Cerebellar cortex (tissue), 1 donor: ENCODE measurements around the gene TJP1.
A peak's percentile ranks its signal among the peaks of the same experiment; 100 is the strongest.
"Not testable (repeated sequence)": the region's sequence is repeated elsewhere in the genome, so short reads cannot be mapped to it uniquely, and the experiment has no call there.

Experiments
- DNase-seq: peaks from one replicate; pipeline ENCODE4 v3.0.0-alpha.2; 2015; ENCODE audit warnings: low spot score

The TJP1 gene

DNA sequence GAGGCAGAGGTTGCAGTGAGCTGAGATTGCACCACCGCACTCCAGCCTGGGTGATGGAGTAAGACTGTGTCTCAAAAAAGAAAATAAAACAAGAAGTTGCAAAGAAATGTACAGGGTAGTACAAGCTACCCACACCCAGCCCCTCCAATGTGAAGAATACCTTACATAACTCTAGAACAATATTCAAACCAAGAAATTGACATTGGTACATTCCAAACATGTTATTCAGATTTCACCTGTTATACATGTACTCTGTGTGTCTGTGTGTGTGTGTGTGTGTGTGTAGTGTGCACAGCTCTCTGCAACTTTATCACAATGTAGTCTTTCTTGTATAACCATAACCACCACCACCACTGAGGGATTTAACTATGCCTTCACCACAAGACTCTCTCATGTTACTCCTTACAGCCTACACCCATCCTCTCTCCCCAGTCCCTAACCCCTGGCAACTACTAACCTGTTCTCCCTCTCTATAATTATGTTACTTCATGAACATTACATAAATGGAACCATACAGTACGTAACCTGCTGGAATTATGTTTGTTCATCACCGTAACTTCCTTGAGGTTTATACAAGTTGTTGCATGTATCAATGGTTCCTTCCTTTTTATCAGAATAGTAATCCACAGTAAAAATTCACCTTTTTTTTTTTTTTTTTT lies 16.2 kb upstream of the TJP1 start:
- DNase-seq: no peak

- no peak for DNase-seq
These were observed 13.0 kb upstream of the TJP1 start for GRCh38 chr15:29835301-29835700.

DNA sequence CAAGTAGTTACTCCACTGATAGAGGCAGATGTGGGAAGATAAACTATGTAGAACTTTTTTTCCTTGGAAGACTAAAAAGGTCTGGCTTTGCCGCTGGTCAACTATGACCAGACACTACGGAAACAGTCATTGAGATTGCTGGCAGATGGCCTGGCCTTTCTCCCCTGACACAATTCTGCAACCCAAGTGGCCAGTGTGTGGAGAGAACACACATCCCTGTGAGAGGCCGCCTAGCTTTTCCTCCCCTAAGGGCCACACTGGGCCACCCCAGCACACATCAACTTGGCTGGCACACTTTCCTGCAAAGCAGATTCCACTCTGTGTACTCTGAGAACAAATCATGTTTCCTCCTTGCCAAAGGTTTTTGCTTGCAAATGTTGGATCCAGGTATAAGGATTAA lies 10.4 kb upstream of the TJP1 start:
- no peak for DNase-seq

GRCh38 chr15:29826908-29827820 lies 4.9 kb upstream of the TJP1 start:
- no peak for DNase-seq

GRCh38 chr15:29825227-29825626 lies 3.0 kb upstream of the TJP1 start:
- no peak for DNase-seq

GRCh38 chr15:29822684-29823459 lies 604 bp upstream of the TJP1 start:
- no peak for DNase-seq

DNA sequence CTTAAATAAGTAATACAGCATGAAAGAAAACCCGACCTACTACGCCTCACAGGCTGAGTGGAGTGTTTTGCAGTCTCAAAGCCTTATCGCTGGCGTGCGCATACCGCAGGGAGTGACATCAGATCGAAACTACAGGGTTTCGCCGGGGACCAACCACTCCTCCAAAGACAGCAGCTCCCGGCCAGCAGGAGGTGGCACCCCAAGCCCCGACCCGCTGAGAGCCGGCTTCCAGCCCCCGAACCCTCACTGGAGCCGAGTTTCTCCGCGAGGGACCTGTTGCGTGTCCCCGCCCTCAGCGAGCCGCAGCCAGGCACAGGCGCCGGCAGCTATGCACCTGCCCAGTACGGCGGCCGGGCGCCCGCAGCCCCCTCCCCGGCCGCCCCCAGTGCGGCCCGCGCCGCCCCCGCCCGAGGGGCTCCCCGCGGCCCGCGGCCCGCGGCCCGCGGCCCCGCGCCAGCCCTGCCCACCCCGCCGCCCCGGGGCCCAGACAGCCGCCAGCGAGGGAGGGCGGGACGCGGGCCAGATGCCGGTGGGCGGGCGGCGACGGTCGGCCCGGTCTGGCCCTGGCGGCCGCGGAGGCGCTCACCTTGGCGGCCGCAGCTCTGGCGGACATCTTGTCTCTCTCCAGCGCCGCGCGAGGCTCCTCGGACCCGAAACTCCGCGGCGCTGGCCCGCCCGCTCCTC lies 710 bp downstream of the TJP1 start:
- DNase-seq: peak; percentile 34

DNA sequence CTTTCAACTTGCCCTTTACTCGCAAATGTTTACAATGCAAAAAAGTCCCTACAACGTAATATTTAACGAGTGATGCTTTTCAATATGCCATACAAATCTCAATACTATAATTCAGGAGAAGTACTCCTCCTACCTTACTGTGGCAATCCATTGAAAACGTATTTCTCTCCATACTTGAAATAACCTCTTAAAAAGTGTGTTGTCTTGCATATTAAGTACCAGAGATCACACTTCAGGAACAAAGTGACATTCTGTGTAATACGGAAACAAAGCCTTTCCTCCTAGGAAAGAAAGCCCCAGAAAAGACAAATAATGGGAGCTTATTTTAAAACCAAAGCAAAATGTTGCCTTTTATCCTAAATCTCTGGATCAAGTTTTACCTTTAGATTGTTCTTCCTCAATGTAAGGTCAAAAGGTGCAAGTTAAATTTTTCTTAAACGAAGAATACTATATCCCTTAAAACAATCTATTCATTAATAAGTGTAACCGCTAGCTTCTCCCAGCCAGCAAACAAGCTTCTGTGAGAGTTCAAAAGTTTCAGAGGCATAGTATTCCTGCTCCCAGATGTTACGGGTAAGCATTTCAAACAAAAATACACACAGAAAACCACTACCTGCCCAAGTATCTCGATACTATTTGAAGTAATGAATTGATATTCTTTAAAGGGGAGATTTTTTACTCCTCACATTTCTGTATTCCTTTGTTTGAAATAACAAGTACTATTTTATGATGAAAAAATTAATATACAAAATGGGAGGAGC lies 1.7 kb downstream of the TJP1 start:
- DNase-seq: no peak

DNA sequence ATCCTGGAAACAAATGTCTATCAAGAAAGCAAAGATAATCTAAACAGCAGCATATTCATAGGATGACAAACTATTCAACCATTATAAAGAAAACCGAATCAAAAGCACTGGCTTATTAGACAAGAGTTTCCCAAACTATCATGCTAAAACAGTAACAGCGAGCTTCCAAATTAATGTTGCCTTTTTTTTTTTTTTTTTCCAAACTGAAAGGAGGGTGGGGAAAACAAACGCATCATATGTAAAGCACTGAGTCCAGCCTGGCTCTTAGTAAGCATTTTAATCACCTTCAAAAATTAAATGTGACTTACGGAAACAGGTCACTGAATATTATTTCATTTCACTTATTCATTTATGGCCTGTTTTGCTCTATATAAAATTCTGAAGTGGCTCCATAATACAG lies 2.3 kb downstream of the TJP1 start:
- no peak for DNase-seq

DNA sequence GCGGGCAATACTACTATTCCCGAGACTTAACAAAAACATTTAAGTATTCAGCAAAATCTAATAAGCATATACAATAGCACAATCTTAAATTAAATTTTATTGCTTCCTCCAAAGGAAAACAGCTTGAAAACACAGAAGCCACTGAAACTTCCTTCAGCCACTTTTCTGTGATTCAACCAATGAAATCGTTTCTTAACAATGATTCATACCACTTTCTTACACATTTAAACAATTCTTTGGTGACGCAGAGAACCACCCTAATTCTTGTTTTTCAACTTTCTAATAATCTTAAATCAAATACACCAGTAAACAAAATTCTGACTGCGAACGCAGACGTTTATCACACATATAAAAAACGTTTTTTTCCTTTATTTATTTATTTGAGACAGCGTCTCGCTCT lies 4.1 kb downstream of the TJP1 start:
- no peak for DNase-seq

GRCh38 chr15:29817455-29817854 lies 4.8 kb downstream of the TJP1 start:
- DNase-seq: not testable (repeated sequence)

DNA sequence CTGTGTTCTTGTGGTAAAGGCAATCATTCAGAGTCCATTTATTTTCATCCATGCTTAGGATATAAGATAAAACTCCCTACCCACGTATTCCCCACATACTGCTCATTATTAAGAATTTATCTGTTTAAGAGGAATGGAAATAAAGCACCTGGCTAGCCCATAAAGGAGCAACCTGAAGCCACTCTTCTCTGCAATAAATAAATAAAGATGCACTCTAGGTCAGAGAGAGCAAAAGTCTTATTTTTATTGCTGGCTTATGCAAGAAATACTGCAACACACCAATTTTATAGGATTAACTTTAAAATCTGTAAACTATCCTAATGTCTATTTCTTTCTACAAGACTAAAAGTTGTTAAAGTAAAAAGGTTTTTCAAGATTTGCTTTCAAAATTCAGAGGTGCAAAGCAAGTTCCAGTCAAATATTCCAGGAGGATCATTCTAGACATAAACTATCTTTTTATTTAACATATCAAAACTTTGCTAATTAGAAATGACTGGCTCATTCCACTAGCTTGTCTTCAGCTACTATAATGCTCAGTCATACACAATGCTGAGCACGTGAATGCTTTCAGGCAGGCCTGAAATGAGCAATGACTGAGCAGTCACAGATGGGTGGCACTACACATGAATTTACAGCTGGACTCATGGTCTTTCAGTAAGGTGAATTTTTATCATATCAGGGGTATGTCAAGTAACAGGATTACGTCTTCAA lies 7.1 kb downstream of the TJP1 start:
- no peak for DNase-seq

DNA sequence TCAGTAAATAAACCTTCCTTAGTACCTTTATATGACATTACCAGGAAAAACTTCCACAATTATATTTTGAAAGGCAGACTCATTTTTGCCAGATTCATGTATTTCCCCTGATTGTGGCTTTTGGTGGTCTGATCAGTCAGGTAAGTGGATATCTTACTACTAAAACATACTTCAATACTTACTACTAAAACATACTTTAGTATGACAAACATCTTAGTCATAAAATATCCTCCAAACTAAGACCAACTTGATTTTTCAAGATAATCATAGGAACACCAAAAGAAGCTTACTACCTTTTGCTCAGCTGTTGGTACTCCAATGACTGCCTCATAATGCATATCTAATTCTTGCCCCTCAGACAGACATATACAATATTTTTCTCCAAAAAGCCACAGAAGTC lies 9.3 kb downstream of the TJP1 start:
- DNase-seq: no peak

DNA sequence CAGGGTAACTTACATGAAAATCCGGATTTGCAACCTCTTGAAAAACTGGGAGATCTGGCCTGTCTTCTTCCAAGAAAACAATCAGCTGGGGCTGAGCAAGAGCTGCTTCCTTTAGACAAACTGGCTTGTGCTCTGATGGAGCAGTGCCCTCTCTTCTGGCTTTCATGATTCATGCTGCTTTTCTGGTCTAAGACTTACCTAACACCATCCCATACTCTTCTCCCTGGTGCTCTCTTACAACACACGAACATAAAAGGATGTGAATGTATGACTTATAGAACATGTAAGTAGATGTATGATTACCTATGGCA lies 9.9 kb downstream of the TJP1 start:
- DNase-seq: no peak

GRCh38 chr15:29811691-29812383 lies 10.4 kb downstream of the TJP1 start:
- DNase-seq: no peak

DNA sequence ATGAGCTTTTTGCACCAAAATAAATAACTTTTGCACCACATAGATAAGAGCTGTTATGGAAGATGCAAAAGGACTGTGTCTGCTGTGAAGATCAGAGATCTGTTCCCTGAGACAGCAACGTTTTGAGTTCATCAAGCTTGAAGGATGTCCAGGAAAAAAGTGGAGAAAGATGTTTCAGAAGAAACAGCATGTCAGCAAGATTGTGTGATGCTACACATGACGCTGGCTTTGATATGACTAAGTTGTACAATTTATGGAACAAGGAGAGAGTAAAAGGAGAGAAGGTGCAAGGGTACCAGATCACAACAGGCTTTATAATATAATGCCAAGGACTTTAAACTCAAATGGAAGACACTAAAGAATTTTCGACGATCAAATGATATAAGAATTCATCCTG lies 16.6 kb downstream of the TJP1 start:
- DNase-seq: no peak

- DNase-seq: peak; percentile 33
These were observed 17.1 kb downstream of the TJP1 start for GRCh38 chr15:29805043-29805707.

DNA sequence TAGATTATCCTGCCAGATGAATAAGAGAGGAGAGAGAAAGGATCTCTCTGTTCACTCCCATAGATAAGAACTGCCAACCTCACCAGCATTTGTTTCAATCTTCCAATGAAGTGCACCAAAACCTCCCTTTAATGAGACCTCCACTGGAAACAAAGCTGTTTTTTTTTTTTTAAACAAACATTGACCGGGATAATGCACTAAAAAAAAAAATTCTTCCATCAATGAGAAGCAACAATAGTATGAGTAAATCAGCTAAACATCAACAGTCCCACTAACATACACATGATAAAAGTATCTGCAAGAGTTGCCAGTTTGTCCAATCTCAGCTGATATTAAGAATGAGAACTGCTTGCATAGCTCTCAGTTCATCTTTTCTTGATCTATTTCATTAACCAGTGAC lies 19.9 kb downstream of the TJP1 start:
- DNase-seq: no peak

DNA sequence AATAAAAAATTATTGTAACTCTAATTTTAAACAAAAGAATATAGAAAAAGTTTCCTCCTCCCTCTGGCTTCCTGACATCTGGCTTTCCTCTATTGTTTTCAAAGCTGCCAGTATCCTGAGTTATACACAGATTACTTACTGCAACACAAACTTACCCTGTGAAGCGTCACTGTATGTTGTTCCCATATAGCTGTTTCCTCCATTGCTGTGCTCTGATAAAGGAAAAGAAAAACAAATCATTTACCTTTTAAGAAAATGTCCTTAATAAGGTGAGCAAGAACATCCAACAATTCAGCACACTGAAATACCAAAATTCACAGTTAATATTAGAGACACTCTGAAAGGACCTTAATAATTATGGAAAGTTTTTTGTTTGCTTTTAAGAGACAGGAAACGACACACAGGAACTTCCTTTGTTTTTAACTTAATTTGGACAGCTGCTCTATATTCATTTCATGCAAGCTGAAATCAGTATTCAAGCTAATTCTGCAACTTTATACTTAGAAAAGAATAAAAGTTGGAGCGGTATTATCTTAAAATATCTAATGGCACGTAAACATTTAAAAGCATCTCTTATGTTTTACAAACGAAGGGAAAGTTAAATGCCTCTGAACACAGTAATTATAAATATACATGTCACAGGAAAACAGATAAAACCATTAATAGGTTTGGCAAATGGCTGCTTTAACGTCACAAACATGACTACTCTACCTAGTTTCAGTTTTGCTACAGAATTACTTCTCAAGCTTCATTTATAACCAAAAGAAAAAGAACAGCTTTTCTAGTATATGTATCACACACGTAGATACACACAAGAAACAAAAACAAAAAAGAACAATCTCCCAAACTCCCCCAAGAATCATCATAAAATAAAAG lies 21.5 kb downstream of the TJP1 start:
- DNase-seq: no peak
